ENCODE measurements around the gene NTN3. TPM values are rescaled to one million over a fixed set of nuclear protein-coding genes. Genes with fewer than 3 reads are reported as not detected.

Gene NTN3
- total and polyA plus RNA-seq, 12 donors: 0.16 to 1.5 (median 0.32) TPM; not detected in 3

GRCh38 chr16:2501946-2502895 is 31.1 kb downstream of the NTN3 start:
- Histone ChIP-seq H3K4me3 (no peak overlapping the region), H3K9me3 (replicated peaks in 1 of 3) (no peaks in the 10 kb centered on the region), H3K36me3 (replicated peaks in 1 of 2) (peaks cover 0 to under 1% of the 10 kb centered on the region in 2 donors), H3K27me3 (no peaks in the 10 kb centered on the region), H3K27ac (peak overlapping the region in 1 of 5 donors; percentile 17), H3K4me1 (replicated peaks in 1 of 2) (peaks cover 0 to 32% of the 10 kb centered on the region in 2 donors)
- intact Hi-C loops (cut with DNase I): loop anchor here (5.0 to 10.0 kb wide), 2 partner anchors 77 to 160 kb away; partner anchors contain the start of genes ABCA3 (in 1 of the 2) and CCNF (in 1 of the 2)
- WGBS, 4 donors: 68 to 77% (median 75%) methylated on average over 5 to 18 of the region's 18 CpGs
- DNase-seq: no peak
- TF ChIP-seq CTCF (IDR thresholded peaks at IDR 0.05) (no peak), POLR2A (IDR thresholded peaks at IDR 0.05) (no peak)

- peaks cover 0 to 20% of the 10 kb centered on the region in 2 donors for H3K4me1 ChIP-seq (replicated peaks in 1 of 2)
- DNase-seq: no peak
- TF ChIP-seq CTCF (IDR thresholded peaks at IDR 0.05): no peak
- TF ChIP-seq POLR2A (IDR thresholded peaks at IDR 0.05): no peak
- 83 to 91% (median 88%) methylated on average over 14 of the region's 14 CpGs for WGBS, 4 donors
- no peaks in the 10 kb centered on the region for H3K27me3 ChIP-seq
- no peaks in the 10 kb centered on the region for H3K9me3 ChIP-seq (replicated peaks in 1 of 3)
- intact Hi-C loops (cut with DNase I): loop anchor here in 1 of 2 donors (10.0 kb wide), 1 partner anchor 81 kb away; the partner anchor contains the start of gene CCNF
- H3K36me3 ChIP-seq (replicated peaks in 1 of 2): no peaks in the 10 kb centered on the region
- no peak overlapping the region for H3K27ac ChIP-seq
- H3K4me3 ChIP-seq: no peak overlapping the region
These were observed 34.6 kb downstream of the NTN3 start for GRCh38 chr16:2505695-2506094.

- peak overlapping the region in 3 of 5 donors; percentile 52 to 82 (median 71) for H3K27ac ChIP-seq
- no peak overlapping the region for H3K4me3 ChIP-seq
- peaks cover 0 to 19% of the 10 kb centered on the region in 2 donors for H3K4me1 ChIP-seq (replicated peaks in 1 of 2)
- TF ChIP-seq CTCF (IDR thresholded peaks at IDR 0.05): no peak
- no peaks in the 10 kb centered on the region for H3K9me3 ChIP-seq (replicated peaks in 1 of 3)
- no peaks in the 10 kb centered on the region for H3K36me3 ChIP-seq (replicated peaks in 1 of 2)
- peak in 1 of 7 donors; percentile 45 for DNase-seq
- intact Hi-C loops (cut with DNase I): loop anchor here in 1 of 2 donors (10.0 kb wide), 1 partner anchor 82 kb away; the partner anchor contains the start of gene CCNF
- no peaks in the 10 kb centered on the region for H3K27me3 ChIP-seq
- WGBS, 4 donors: 66 to 84% (median 74%) methylated on average over 12 to 14 of the region's 14 CpGs
These were observed 36.1 kb downstream of the NTN3 start for GRCh38 chr16:2507052-2507659.

GRCh38 chr16:2507665-2508064 is 36.6 kb downstream of the NTN3 start:
- Histone ChIP-seq H3K4me1 (replicated peaks in 1 of 2) (peaks cover 0 to 16% of the 10 kb centered on the region in 2 donors), H3K36me3 (replicated peaks in 1 of 2) (no peaks in the 10 kb centered on the region), H3K27me3 (no peaks in the 10 kb centered on the region), H3K27ac (peak overlapping the region in 3 of 5 donors; percentile 52 to 82 (median 71)), H3K4me3 (no peak overlapping the region), H3K9me3 (replicated peaks in 1 of 3) (no peaks in the 10 kb centered on the region)
- peak in 3 of 7 donors; percentile 47 to 75 (median 62) for DNase-seq
- TF ChIP-seq POLR2A (IDR thresholded peaks at IDR 0.05) (no peak), CTCF (IDR thresholded peaks at IDR 0.05) (no peak)
- intact Hi-C loops (cut with DNase I): loop anchor here in 1 of 2 donors (10.0 kb wide), 1 partner anchor 83 kb away; the partner anchor contains the start of gene CCNF
- 81 to 89% (median 83%) methylated on average over 3 to 11 of the region's 11 CpGs for WGBS, 4 donors
